Measurements from ENCODE around the gene DENND1A.
"Not testable (repeated sequence)": the region's sequence is repeated elsewhere in the genome, so short reads cannot be mapped to it uniquely, and the experiment has no call there.

Gene DENND1A

DNA sequence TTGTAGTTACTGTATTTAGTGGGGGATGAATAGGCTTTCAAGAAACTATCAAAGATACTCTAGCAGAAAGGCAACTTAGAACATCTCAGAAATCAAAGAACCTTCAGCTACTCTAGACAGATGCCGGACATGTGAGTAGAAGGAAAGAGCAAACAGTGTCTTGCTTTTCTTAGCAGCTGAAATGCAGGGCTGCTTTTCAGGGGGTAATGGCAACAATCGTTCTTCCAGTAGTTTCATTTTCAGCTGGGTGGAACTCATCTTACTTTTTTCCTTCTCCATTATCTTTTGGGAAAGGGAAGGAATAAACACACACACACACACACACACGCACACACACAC, 292.4 kb downstream of the DENND1A start:
- Histone ChIP-seq H3K9ac (ENCODE audit: low read depth, low read length) (no peak overlapping the region), H3K4me1 (ENCODE audit: control insufficient read depth, insufficient read depth, low read length) (no peaks in the 10 kb centered on the region), H3K9me3 (replicated peaks; ENCODE audit: low read length) (no peaks in the 10 kb centered on the region), H3K27me3 (ENCODE audit: control insufficient read depth, insufficient read depth, low read length) (no peaks in the 10 kb centered on the region), H3K4me2 (ENCODE audit: low read length) (peak overlapping the region; percentile 74), H3K36me3 (ENCODE audit: insufficient read depth, low read length) (no peaks in the 10 kb centered on the region), H3K4me3 (ENCODE audit: low read length) (peak overlapping the region; percentile 45)

DNA sequence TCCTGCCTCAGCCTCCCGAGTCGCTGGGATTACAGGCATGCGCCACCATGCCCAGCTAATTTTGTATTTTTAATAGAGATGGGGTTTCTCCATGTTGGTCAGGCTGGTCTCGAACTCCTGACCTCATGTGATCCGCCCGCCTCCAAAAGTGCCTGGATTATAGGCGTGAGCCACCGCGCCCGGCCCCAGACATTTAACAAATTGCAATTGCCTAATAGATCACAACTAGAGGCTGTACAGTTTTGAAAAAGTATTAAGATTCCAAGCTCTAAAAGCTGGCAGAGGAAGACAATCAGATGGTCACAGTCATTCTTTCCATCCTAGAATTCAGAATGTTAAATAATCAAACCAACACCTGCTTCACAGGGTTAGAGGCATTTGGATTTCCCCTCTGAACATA, 293.1 kb downstream of the DENND1A start:
- not testable (repeated sequence) for H3K4me3 ChIP-seq (ENCODE audit: low read length); H3K4me2 ChIP-seq (ENCODE audit: low read length); H3K9me3 ChIP-seq (replicated peaks; ENCODE audit: low read length); H3K27me3 ChIP-seq (ENCODE audit: control insufficient read depth, insufficient read depth, low read length); H3K9ac ChIP-seq (ENCODE audit: low read depth, low read length); H3K4me1 ChIP-seq (ENCODE audit: control insufficient read depth, insufficient read depth, low read length); H3K36me3 ChIP-seq (ENCODE audit: insufficient read depth, low read length)

- Histone ChIP-seq H3K9me3 (replicated peaks; ENCODE audit: low read length) (no peaks in the 10 kb centered on the region), H3K4me1 (ENCODE audit: control insufficient read depth, insufficient read depth, low read length) (no peaks in the 10 kb centered on the region), H3K36me3 (ENCODE audit: insufficient read depth, low read length) (peaks cover 5% of the 10 kb centered on the region), H3K4me2 (ENCODE audit: low read length) (no peak overlapping the region), H3K9ac (ENCODE audit: low read depth, low read length) (no peak overlapping the region), H3K4me3 (ENCODE audit: low read length) (no peak overlapping the region), H3K27me3 (ENCODE audit: control insufficient read depth, insufficient read depth, low read length) (no peaks in the 10 kb centered on the region)
Observed at GRCh38 chr9:123631862-123632261, 298.1 kb downstream of the DENND1A start.

DNA sequence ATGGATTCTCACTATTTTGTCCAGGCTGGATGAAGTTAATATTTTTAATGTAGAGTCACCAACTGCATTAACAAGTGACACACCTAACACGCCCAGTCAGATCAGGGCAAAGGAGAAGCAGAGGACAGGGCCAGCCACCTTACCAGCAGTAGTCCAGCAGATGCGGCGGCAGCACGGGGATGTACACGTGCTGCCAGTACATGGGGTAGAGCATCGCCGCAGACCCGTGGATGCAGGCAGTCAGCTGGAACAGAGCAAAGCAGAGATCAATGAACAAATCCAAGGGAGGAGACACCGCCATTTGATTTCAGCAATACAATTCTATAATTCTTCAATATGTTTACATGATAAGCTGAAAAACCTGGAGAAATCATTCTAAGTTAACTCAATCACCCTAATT, 299.7 kb downstream of the DENND1A start:
- H3K9me3 ChIP-seq (replicated peaks; ENCODE audit: low read length), result no peaks in the 10 kb centered on the region
- no peak overlapping the region for H3K4me2 ChIP-seq (ENCODE audit: low read length)
- H3K27me3 ChIP-seq (ENCODE audit: control insufficient read depth, insufficient read depth, low read length), result no peaks in the 10 kb centered on the region
- H3K36me3 ChIP-seq (ENCODE audit: insufficient read depth, low read length), result peaks cover 5% of the 10 kb centered on the region
- no peaks in the 10 kb centered on the region for H3K4me1 ChIP-seq (ENCODE audit: control insufficient read depth, insufficient read depth, low read length)
- H3K4me3 ChIP-seq (ENCODE audit: low read length), result no peak overlapping the region
- H3K9ac ChIP-seq (ENCODE audit: low read depth, low read length), result no peak overlapping the region

DNA sequence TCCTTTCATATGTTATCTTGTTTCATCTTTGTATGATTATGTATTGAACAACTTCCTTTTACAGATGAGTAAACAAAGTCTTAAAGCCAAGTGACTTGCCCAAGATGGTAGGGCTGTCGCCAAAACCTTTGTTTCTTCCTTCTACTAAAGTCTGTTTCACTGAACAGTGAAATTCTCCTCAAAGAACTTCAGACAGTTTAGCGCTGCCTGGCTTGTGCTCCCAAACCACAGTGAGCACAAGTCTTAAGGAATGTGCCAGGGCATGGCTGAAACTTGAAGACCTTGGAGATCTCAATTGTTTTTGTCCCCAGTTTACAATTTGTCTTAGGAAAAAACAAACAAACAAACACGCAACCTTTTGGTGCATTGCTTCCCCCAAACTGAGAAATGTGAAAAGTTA, 300.4 kb downstream of the DENND1A start:
- H3K4me3 ChIP-seq (ENCODE audit: low read length), result no peak overlapping the region
- peaks cover 5% of the 10 kb centered on the region for H3K36me3 ChIP-seq (ENCODE audit: insufficient read depth, low read length)
- H3K9ac ChIP-seq (ENCODE audit: low read depth, low read length), result no peak overlapping the region
- H3K27me3 ChIP-seq (ENCODE audit: control insufficient read depth, insufficient read depth, low read length), result no peaks in the 10 kb centered on the region
- H3K9me3 ChIP-seq (replicated peaks; ENCODE audit: low read length), result no peaks in the 10 kb centered on the region
- H3K4me1 ChIP-seq (ENCODE audit: control insufficient read depth, insufficient read depth, low read length), result no peaks in the 10 kb centered on the region
- H3K4me2 ChIP-seq (ENCODE audit: low read length), result no peak overlapping the region

GRCh38 chr9:123622711-123623241, 307.1 kb downstream of the DENND1A start:
- H3K9ac ChIP-seq (ENCODE audit: low read depth, low read length), result no peak overlapping the region
- H3K4me1 ChIP-seq (ENCODE audit: control insufficient read depth, insufficient read depth, low read length), result no peaks in the 10 kb centered on the region
- H3K9me3 ChIP-seq (replicated peaks; ENCODE audit: low read length), result no peaks in the 10 kb centered on the region
- H3K36me3 ChIP-seq (ENCODE audit: insufficient read depth, low read length), result no peaks in the 10 kb centered on the region
- no peak overlapping the region for H3K4me2 ChIP-seq (ENCODE audit: low read length)
- no peak overlapping the region for H3K4me3 ChIP-seq (ENCODE audit: low read length)
- no peaks in the 10 kb centered on the region for H3K27me3 ChIP-seq (ENCODE audit: control insufficient read depth, insufficient read depth, low read length)

DNA sequence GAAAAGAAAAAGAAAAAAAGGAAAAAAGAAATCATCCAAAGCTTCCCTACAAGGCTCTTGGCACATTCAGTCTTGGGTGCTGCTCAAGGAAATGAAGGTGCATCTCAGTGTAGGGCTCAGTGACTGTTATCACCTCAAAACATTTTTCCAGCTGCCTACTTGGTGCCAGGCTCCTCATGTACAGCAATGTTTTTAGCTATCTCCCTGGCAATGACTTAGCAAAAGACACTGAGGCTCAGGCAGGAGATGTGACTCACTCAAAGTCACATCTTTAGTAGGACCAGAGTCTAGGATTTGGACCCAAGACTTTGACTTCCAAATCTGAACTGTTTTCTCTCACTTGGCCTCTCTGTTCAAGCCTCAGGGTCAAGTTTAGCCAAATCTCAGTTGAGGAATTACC, 309.7 kb downstream of the DENND1A start:
- H3K9me3 ChIP-seq (replicated peaks; ENCODE audit: low read length), result no peaks in the 10 kb centered on the region
- no peaks in the 10 kb centered on the region for H3K4me1 ChIP-seq (ENCODE audit: control insufficient read depth, insufficient read depth, low read length)
- H3K9ac ChIP-seq (ENCODE audit: low read depth, low read length), result no peak overlapping the region
- no peaks in the 10 kb centered on the region for H3K27me3 ChIP-seq (ENCODE audit: control insufficient read depth, insufficient read depth, low read length)
- H3K4me3 ChIP-seq (ENCODE audit: low read length), result no peak overlapping the region
- H3K4me2 ChIP-seq (ENCODE audit: low read length), result no peak overlapping the region
- H3K36me3 ChIP-seq (ENCODE audit: insufficient read depth, low read length), result no peaks in the 10 kb centered on the region

DNA sequence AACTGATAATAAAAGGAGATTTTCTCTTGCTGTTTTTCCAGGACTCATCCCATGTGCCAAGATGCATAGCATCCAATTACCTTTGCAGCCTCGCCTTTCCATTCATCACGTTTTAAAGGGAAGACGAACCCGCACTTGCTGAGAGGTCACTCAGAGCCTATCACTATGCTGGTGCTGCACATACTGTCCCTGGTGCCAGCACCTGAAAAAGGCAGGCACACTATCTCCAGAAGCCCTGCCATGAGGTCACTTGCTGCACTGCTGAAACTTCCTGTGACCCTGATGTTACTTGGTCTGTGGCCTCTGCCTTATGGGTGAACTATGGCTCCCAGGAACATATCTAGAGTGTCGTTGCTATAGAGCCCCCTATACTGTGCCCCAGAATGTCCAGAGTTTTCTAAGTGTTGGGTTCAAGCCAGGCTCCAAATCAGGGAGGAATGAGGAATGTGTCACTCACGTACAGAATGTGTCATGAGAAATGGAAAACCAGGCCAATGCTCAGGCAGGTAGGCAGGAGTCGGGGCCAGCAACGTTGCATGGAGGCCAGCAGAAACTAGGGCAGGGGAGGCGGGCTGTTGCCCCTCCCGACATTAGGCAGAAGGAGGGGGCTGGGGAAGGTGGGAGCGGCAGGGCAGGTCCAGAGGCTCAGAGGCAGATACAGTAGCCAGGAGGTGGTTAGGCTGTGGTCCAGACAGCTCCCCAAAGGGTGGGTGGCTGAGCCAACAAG, 311.8 kb downstream of the DENND1A start:
- Histone ChIP-seq H3K9me3 (replicated peaks; ENCODE audit: low read length) (no peaks in the 10 kb centered on the region), H3K4me3 (ENCODE audit: low read length) (no peak overlapping the region), H3K9ac (ENCODE audit: low read depth, low read length) (no peak overlapping the region), H3K27me3 (ENCODE audit: control insufficient read depth, insufficient read depth, low read length) (no peaks in the 10 kb centered on the region), H3K4me2 (ENCODE audit: low read length) (no peak overlapping the region), H3K36me3 (ENCODE audit: insufficient read depth, low read length) (no peaks in the 10 kb centered on the region), H3K4me1 (ENCODE audit: control insufficient read depth, insufficient read depth, low read length) (no peaks in the 10 kb centered on the region)

DNA sequence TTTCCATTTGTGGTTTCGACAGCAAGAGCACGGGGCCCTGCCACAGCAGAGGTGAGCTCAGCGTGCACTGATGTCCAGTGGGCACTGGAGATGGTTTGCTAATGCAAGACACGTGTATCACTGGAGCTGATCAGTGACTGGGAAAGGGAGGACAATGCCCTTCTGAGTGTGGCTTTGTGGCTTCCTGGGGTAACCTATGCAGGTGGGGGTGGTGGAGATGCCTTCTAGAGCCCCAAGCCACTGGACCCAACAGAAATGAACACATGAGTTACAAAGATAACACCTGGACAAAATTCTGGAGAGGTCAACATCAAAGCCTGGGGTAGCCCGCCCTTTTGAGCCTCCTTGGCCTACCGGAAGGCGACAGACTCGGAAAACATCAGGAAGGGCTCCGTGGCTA, 312.6 kb downstream of the DENND1A start:
- Histone ChIP-seq H3K4me2 (ENCODE audit: low read length) (no peak overlapping the region), H3K9ac (ENCODE audit: low read depth, low read length) (no peak overlapping the region), H3K4me1 (ENCODE audit: control insufficient read depth, insufficient read depth, low read length) (no peaks in the 10 kb centered on the region), H3K36me3 (ENCODE audit: insufficient read depth, low read length) (no peaks in the 10 kb centered on the region), H3K4me3 (ENCODE audit: low read length) (no peak overlapping the region), H3K27me3 (ENCODE audit: control insufficient read depth, insufficient read depth, low read length) (no peaks in the 10 kb centered on the region), H3K9me3 (replicated peaks; ENCODE audit: low read length) (no peaks in the 10 kb centered on the region)

GRCh38 chr9:123616707-123617106, 313.2 kb downstream of the DENND1A start:
- no peak overlapping the region for H3K4me3 ChIP-seq (ENCODE audit: low read length)
- no peaks in the 10 kb centered on the region for H3K36me3 ChIP-seq (ENCODE audit: insufficient read depth, low read length)
- no peaks in the 10 kb centered on the region for H3K9me3 ChIP-seq (replicated peaks; ENCODE audit: low read length)
- no peaks in the 10 kb centered on the region for H3K27me3 ChIP-seq (ENCODE audit: control insufficient read depth, insufficient read depth, low read length)
- H3K4me2 ChIP-seq (ENCODE audit: low read length), result no peak overlapping the region
- H3K9ac ChIP-seq (ENCODE audit: low read depth, low read length), result no peak overlapping the region
- H3K4me1 ChIP-seq (ENCODE audit: control insufficient read depth, insufficient read depth, low read length), result no peaks in the 10 kb centered on the region

DNA sequence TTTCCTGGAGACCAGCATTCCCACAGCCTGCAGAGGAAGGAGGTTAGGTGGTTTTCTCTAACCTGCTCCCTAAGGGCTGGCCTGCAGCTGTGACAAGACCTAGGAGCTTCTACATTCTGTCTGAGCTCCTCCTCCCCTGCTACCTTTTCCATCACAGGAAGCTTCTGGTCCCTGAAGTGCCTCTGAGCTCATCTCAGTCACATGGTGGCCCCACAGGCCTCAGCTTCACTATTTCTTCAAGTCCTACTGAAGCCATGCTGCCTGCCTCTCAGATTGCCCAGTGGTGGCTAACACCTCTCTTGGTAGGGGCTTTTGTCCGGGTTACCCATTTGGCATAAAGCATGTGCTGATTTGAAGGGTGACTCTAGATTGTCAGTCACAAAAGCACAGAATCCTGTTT, 314.5 kb downstream of the DENND1A start:
- H3K4me1 ChIP-seq (ENCODE audit: control insufficient read depth, insufficient read depth, low read length), result no peaks in the 10 kb centered on the region
- H3K27me3 ChIP-seq (ENCODE audit: control insufficient read depth, insufficient read depth, low read length), result no peaks in the 10 kb centered on the region
- H3K4me2 ChIP-seq (ENCODE audit: low read length), result no peak overlapping the region
- no peaks in the 10 kb centered on the region for H3K9me3 ChIP-seq (replicated peaks; ENCODE audit: low read length)
- no peak overlapping the region for H3K9ac ChIP-seq (ENCODE audit: low read depth, low read length)
- H3K4me3 ChIP-seq (ENCODE audit: low read length), result no peak overlapping the region
- H3K36me3 ChIP-seq (ENCODE audit: insufficient read depth, low read length), result no peaks in the 10 kb centered on the region

Data from skeletal muscle satellite cell (primary cell).